ENCODE data around the gene LRRC66.

GRCh38 chr4:52028970-52029369, 8.8 kb upstream of the LRRC66 start:
- TF ChIP-seq CREB1 (IDR thresholded peaks at IDR 0.05; ENCODE audit: low read depth) = no peak
- no peak for TF ChIP-seq TAF1 (IDR thresholded peaks at IDR 0.05; ENCODE audit: low read depth)
- no peak for TF ChIP-seq REST (IDR thresholded peaks at IDR 0.05; ENCODE audit: low read depth)
